Testis (tissue), 5 donors: ENCODE results near the gene PTH2R. TPM values are rescaled to one million over a fixed set of nuclear protein-coding genes. Genes with fewer than 3 reads are reported as not detected.

Experiments used
- DNase-seq: peaks from one replicate; pipeline ENCODE4 v3.0.0-alpha.2; 2019
- H3K27ac ChIP-seq, 2 donors: fragments of 200-600 bp; sonication (generic); one replicate each; pipeline ENCODE4 v1.5.1; 2019
- H3K27me3 ChIP-seq: fragments of 200-600 bp; sonication (generic); one replicate; pipeline ENCODE4 v1.5.1; 2019
- H3K36me3 ChIP-seq: fragments of 200-600 bp; sonication (generic); one replicate; pipeline ENCODE4 v1.5.1; 2017; ENCODE audit warnings: low read depth; ENCODE audit errors: missing control alignments
- H3K4me1 ChIP-seq: fragments of 200-600 bp; sonication (generic); one replicate; pipeline ENCODE4 v1.5.1; 2019
- H3K4me3 ChIP-seq, 2 donors: fragments of 200-600 bp; sonication (generic); one replicate each; pipeline ENCODE4 v1.5.1; 2017 to 2019
- H3K9me3 ChIP-seq: fragments of 200-600 bp; sonication (generic); one replicate; pipeline ENCODE4 v1.5.1; 2017
- CTCF ChIP-seq, 3 experiments: fragments of 450-650 bp in 2 of 3; fragments of 200-600 bp in 1 of 3; sonication (generic) in 1 of 3; IDR thresholded peaks; one replicate each; pipeline ENCODE4 v1.5.1; 2016 to 2019; ENCODE audit warnings: antibody characterized with exemption in 3 of 3, mild to moderate bottlenecking in 2 of 3, moderate library complexity in 1 of 3
- POLR2A ChIP-seq: fragments of 450-650 bp; IDR thresholded peaks from one replicate; pipeline ENCODE4 v1.6.1; 2017; ENCODE audit warnings: antibody characterized with exemption, mild to moderate bottlenecking, moderate library complexity
- WGBS, 2 donors: methylation state at CpG; one replicate each; pipeline ENCODE4 v1.1.5; 2018; 5-methylcytosine and 5-hydroxymethylcytosine counted together
- intact Hi-C: fragments of 100-400 bp; cut with DNase I; formaldehyde crosslinking; loops from one replicate; pipeline ENCODE4 v1.15.1; 2023; ENCODE audit warnings: low total_unique reads
- long read RNA-seq, 2 donors: transcript quantifications; one replicate each; lab custom pipeline, GENCODE V29; 2026
- polyA plus RNA-seq: library from polyadenylated mRNA; stranded (reverse); fragments of 350-450 nt; fragmentation: Illumina TruSeq; extraction: RNeasy Lipid Tissue Mini Kit (QIAGEN cat#74804); gene quantifications from one replicate; pipeline ENCODE4 v1.2.3, GENCODE V29; 2014; ENCODE audit warnings: low read depth, low replicate concordance; ENCODE audit not compliant: insufficient read depth
- total RNA-seq, 2 donors: library from RNA; depleted of rRNA; stranded (reverse); fragments of >200 nt; gene quantifications; one replicate each; pipeline ENCODE4 v1.2.3, GENCODE V29; 2016

The PTH2R gene
- total RNA-seq = 1 to 10 TPM; 1.5 to 1.9 TPM
- 1.3 TPM for polyA plus RNA-seq
- long read RNA-seq, donor 1, partial matches to known transcripts = 0 of 1 reads
- long read RNA-seq, donor 1, other reads (novel, unspliced or antisense) = 0 of 1 reads
- long read RNA-seq, donor 2 = 0 reads

GRCh38 chr2:208406474-208407451, at the start of gene PTH2R:
PTH2R (plus strand) TSS chr2:208406792; CDS start chr2:208407044, 252 bp downstream.
- H3K36me3 ChIP-seq = no peaks in the 10 kb centered on the region
- intact Hi-C loops = no loop called here
- H3K27me3 ChIP-seq = no peaks in the 10 kb centered on the region
- WGBS, 2 donors = 3 to 4% methylated on average over 18 to 70 of the region's 82 CpGs
- H3K4me3 ChIP-seq = peak within 1 kb of the TSS; percentile 40 to 57
- peak; percentile 40 for DNase-seq
- no peaks in the 10 kb centered on the region for H3K4me1 ChIP-seq
- TF ChIP-seq CTCF (IDR thresholded peaks at IDR 0.05) (no peak), POLR2A (no peak)
- H3K9me3 ChIP-seq = no peaks in the 10 kb centered on the region
- no peak within 1 kb of the TSS for H3K27ac ChIP-seq

- Histone ChIP-seq H3K4me1 (no peaks in the 10 kb centered on the region), H3K4me3 (no peak overlapping the region), H3K9me3 (no peaks in the 10 kb centered on the region), H3K27ac (peak overlapping the region in 1 of 2 donors; percentile 21), H3K27me3 (no peaks in the 10 kb centered on the region), H3K36me3 (no peaks in the 10 kb centered on the region)
- WGBS, 2 donors = 15 to 28% methylated on average over 1 of the region's 1 CpG
- no peak for DNase-seq
- TF ChIP-seq CTCF (IDR thresholded peaks at IDR 0.05) (no peak), POLR2A (no peak)
- intact Hi-C loops = no loop called here
Measured at GRCh38 chr2:208356846-208357574, 49.6 kb upstream of the PTH2R start.

- no peaks in the 10 kb centered on the region for H3K9me3 ChIP-seq
- intact Hi-C loops = no loop called here
- WGBS, 2 donors = 53 to 62% methylated on average over 10 of the region's 10 CpGs
- peak; percentile 60 for DNase-seq
- no peak overlapping the region for H3K27ac ChIP-seq
- H3K27me3 ChIP-seq = no peaks in the 10 kb centered on the region
- no peaks in the 10 kb centered on the region for H3K36me3 ChIP-seq
- H3K4me3 ChIP-seq = peak overlapping the region; percentile 36 to 37
- TF ChIP-seq POLR2A = no peak
- TF ChIP-seq CTCF (IDR thresholded peaks at IDR 0.05) = no peak
- no peaks in the 10 kb centered on the region for H3K4me1 ChIP-seq
Measured at GRCh38 chr2:208358758-208359631, 47.6 kb upstream of the PTH2R start.

DNA sequence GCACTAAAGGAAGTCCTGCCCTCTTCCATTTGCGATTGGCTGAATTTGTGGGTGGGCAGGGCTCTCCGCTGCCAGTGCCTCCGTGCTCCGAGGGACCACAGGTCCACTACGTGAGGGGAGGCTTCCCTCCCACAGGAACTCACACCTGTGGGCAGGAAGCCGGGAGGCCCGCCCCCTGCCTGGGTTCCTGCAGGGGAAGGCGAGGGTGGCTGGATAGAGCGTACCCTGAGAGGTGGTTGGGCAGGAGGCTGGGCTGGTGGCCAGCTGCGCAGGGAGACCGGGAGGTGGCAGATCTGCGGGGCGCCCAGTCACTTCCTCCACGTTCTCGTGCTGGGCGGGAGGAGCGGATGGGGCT, 47.0 kb upstream of the PTH2R start:
- H3K27me3 ChIP-seq = no peaks in the 10 kb centered on the region
- H3K27ac ChIP-seq = no peak overlapping the region
- no peaks in the 10 kb centered on the region for H3K9me3 ChIP-seq
- DNase-seq = peak; percentile 75
- intact Hi-C loops = no loop called here
- TF ChIP-seq CTCF (IDR thresholded peaks at IDR 0.05) = no peak
- TF ChIP-seq POLR2A = no peak
- WGBS, 2 donors = 57 to 75% methylated on average over 14 to 17 of the region's 17 CpGs
- no peaks in the 10 kb centered on the region for H3K4me1 ChIP-seq
- H3K4me3 ChIP-seq = peak overlapping the region; percentile 36 to 37
- H3K36me3 ChIP-seq = no peaks in the 10 kb centered on the region
